Measurements from ENCODE around the gene GREM2. TPM values are rescaled to one million over a fixed set of nuclear protein-coding genes. Genes with fewer than 3 reads are reported as not detected.

The GREM2 gene
- total RNA-seq, 1 donor from 2014 or later = 0.05 TPM

- TF ChIP-seq CTCF (IDR thresholded peaks at IDR 0.05) = no peak
- Mint-ChIP-seq H3K36me3 (ENCODE audit: low read depth) (no peaks in the 10 kb centered on the region), H3K9me3 (ENCODE audit: low read depth) (no peaks in the 10 kb centered on the region)
Measured at GRCh38 chr1:240484804-240485443, 127.0 kb downstream of the GREM2 start.

GRCh38 chr1:240478536-240478935 is 133.4 kb downstream of the GREM2 start:
- DNase-seq (ENCODE audit: low spot score) = no peak
- H3K9me3 Mint-ChIP-seq (ENCODE audit: low read depth) = no peaks in the 10 kb centered on the region
- no peak for TF ChIP-seq CTCF (IDR thresholded peaks at IDR 0.05)
- no peaks in the 10 kb centered on the region for H3K27me3 Mint-ChIP-seq (ENCODE audit: low read depth)
- H3K27ac Mint-ChIP-seq (ENCODE audit: unreplicated experiment) = no peak overlapping the region
- no peak overlapping the region for H3K4me3 Mint-ChIP-seq (ENCODE audit: unreplicated experiment)
- peaks cover 4% of the 10 kb centered on the region for H3K4me1 Mint-ChIP-seq (ENCODE audit: low read depth)
- H3K36me3 Mint-ChIP-seq (ENCODE audit: low read depth) = no peaks in the 10 kb centered on the region

More at GRCh38 chr1:240484804-240485443, 127.0 kb downstream of the GREM2 start:
- Mint-ChIP-seq H3K27me3 (ENCODE audit: low read depth) (no peaks in the 10 kb centered on the region), H3K27ac (ENCODE audit: unreplicated experiment) (no peak overlapping the region), H3K4me3 (ENCODE audit: unreplicated experiment) (no peak overlapping the region), H3K4me1 (ENCODE audit: low read depth) (no peaks in the 10 kb centered on the region)
- DNase-seq (ENCODE audit: low spot score) = no peak

- no peak for DNase-seq (ENCODE audit: low spot score)
- H3K9me3 Mint-ChIP-seq (ENCODE audit: low read depth) = no peaks in the 10 kb centered on the region
- peaks cover 4% of the 10 kb centered on the region for H3K4me1 Mint-ChIP-seq (ENCODE audit: low read depth)
- H3K4me3 Mint-ChIP-seq (ENCODE audit: unreplicated experiment) = no peak overlapping the region
- no peaks in the 10 kb centered on the region for H3K27me3 Mint-ChIP-seq (ENCODE audit: low read depth)
- H3K27ac Mint-ChIP-seq (ENCODE audit: unreplicated experiment) = no peak overlapping the region
- H3K36me3 Mint-ChIP-seq (ENCODE audit: low read depth) = no peaks in the 10 kb centered on the region
- TF ChIP-seq CTCF (IDR thresholded peaks at IDR 0.05) = no peak
Measured at GRCh38 chr1:240475832-240476231, 136.1 kb downstream of the GREM2 start.

GRCh38 chr1:240474133-240474614 is 137.8 kb downstream of the GREM2 start:
- Mint-ChIP-seq H3K27me3 (ENCODE audit: low read depth) (no peaks in the 10 kb centered on the region), H3K36me3 (ENCODE audit: low read depth) (no peaks in the 10 kb centered on the region), H3K4me1 (ENCODE audit: low read depth) (peaks cover 4% of the 10 kb centered on the region), H3K4me3 (ENCODE audit: unreplicated experiment) (no peak overlapping the region), H3K27ac (ENCODE audit: unreplicated experiment) (peak overlapping the region; percentile 8), H3K9me3 (ENCODE audit: low read depth) (no peaks in the 10 kb centered on the region)
- DNase-seq (ENCODE audit: low spot score) = no peak
- no peak for TF ChIP-seq CTCF (IDR thresholded peaks at IDR 0.05)

- no peak for TF ChIP-seq CTCF (IDR thresholded peaks at IDR 0.05)
- Mint-ChIP-seq H3K36me3 (ENCODE audit: low read depth) (no peaks in the 10 kb centered on the region), H3K27ac (ENCODE audit: unreplicated experiment) (no peak overlapping the region), H3K4me1 (ENCODE audit: low read depth) (peaks cover 22% of the 10 kb centered on the region), H3K9me3 (ENCODE audit: low read depth) (no peaks in the 10 kb centered on the region), H3K4me3 (ENCODE audit: unreplicated experiment) (no peak overlapping the region), H3K27me3 (ENCODE audit: low read depth) (no peaks in the 10 kb centered on the region)
- no peak for DNase-seq (ENCODE audit: low spot score)
Measured at GRCh38 chr1:240468656-240469055, 143.3 kb downstream of the GREM2 start.
